ENCODE data around the gene DNTT.

- TF ChIP-seq DEAF1 (CRISPR knock-in tag; IDR thresholded peaks at IDR 0.05) (no peak), ZNF212 (CRISPR knock-in tag; IDR thresholded peaks at IDR 0.05) (no peak), WHSC1 (IDR thresholded peaks at IDR 0.05; ENCODE audit: low read length) (no peak), TEAD4 (IDR thresholded peaks at IDR 0.05; ENCODE audit: low read length) (no peak), TEAD4 (CRISPR knock-in tag; IDR thresholded peaks at IDR 0.05; ENCODE audit: borderline replicate concordance) (no peak)
These were observed 41.1 kb upstream of the DNTT start for GRCh38 chr10:96263176-96263575.

Data from K562 (cell line).